ENCODE data around the gene CEP128. TPM values are rescaled to one million over a fixed set of nuclear protein-coding genes. Genes with fewer than 3 reads are reported as not detected.

The CEP128 gene
- total RNA-seq, 1 donor from 2014 or later, result 9.7 TPM

DNA sequence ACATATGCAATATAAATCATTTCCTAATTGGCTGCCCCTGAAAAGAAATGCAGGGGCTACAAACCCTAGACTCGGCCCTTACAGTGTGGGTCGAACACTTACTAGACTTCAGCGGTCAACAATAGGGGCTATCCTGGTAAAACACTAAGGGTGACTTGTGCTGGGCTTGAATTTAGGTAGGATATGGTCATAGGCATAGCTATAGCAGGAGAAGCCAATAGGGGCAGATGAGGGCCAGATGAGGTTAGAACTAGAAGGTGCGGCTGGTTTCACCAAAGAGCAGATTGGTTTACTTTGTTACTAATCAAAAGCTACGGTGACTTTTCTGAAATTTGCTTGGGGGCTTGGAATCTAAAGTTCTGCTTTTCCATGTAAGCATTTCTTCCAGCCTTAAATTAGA lies 447.9 kb downstream of the CEP128 start:
- no peaks in the 10 kb centered on the region for H3K27me3 Mint-ChIP-seq (ENCODE audit: unreplicated experiment)

GRCh38 chr14:80491650-80492049 lies 449.9 kb downstream of the CEP128 start:
- H3K36me3 Mint-ChIP-seq (ENCODE audit: unreplicated experiment), result no peaks in the 10 kb centered on the region
- peak overlapping the region; percentile 39 for H3K4me3 Mint-ChIP-seq (ENCODE audit: unreplicated experiment)
- DNase-seq (ENCODE audit: extremely low spot score, unreplicated experiment), result no peak
- H3K27ac Mint-ChIP-seq (ENCODE audit: unreplicated experiment), result peak overlapping the region; percentile 94
- peaks cover 18% of the 10 kb centered on the region for H3K9me3 Mint-ChIP-seq (ENCODE audit: unreplicated experiment)
- no peaks in the 10 kb centered on the region for H3K27me3 Mint-ChIP-seq (ENCODE audit: unreplicated experiment)
- H3K4me1 Mint-ChIP-seq (ENCODE audit: unreplicated experiment), result peaks cover 38% of the 10 kb centered on the region
- TF ChIP-seq, protein P1, sequence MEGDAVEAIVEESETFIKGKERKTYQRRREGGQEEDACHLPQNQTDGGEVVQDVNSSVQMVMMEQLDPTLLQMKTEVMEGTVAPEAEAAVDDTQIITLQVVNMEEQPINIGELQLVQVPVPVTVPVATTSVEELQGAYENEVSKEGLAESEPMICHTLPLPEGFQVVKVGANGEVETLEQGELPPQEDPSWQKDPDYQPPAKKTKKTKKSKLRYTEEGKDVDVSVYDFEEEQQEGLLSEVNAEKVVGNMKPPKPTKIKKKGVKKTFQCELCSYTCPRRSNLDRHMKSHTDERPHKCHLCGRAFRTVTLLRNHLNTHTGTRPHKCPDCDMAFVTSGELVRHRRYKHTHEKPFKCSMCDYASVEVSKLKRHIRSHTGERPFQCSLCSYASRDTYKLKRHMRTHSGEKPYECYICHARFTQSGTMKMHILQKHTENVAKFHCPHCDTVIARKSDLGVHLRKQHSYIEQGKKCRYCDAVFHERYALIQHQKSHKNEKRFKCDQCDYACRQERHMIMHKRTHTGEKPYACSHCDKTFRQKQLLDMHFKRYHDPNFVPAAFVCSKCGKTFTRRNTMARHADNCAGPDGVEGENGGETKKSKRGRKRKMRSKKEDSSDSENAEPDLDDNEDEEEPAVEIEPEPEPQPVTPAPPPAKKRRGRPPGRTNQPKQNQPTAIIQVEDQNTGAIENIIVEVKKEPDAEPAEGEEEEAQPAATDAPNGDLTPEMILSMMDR (IDR thresholded peaks at IDR 0.05), result no peak

More for the DNA sequence above, 447.9 kb downstream of the CEP128 start:
- TF ChIP-seq, protein P1 (IDR thresholded peaks at IDR 0.05), result no peak
- no peak for DNase-seq (ENCODE audit: extremely low spot score, unreplicated experiment)
- Mint-ChIP-seq H3K27ac (ENCODE audit: unreplicated experiment) (peak overlapping the region; percentile 52), H3K9me3 (ENCODE audit: unreplicated experiment) (peaks cover 15% of the 10 kb centered on the region), H3K36me3 (ENCODE audit: unreplicated experiment) (no peaks in the 10 kb centered on the region), H3K4me1 (ENCODE audit: unreplicated experiment) (peaks cover 38% of the 10 kb centered on the region), H3K4me3 (ENCODE audit: unreplicated experiment) (no peak overlapping the region)

DNA sequence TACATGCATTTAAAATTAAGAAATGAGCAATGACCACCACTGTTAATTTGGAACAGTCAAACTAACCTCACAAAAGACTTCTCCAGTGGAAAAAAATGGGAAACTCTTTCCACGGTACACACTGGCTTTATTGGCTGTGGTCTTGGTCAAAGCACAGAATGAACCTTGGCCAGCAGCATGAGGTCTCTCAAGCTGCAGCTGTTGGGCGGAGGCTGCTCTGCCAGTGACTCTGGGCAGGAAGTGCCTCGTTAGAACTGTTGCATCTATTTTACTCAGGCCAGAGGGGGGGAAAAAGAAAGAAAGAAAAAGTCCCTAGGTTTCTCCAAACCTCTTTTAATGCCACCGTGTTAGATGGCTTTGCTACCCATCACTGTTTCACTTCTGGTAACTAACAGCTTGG lies 450.4 kb downstream of the CEP128 start:
- H3K4me3 Mint-ChIP-seq (ENCODE audit: unreplicated experiment), result peak overlapping the region; percentile 39
- peaks cover 18% of the 10 kb centered on the region for H3K9me3 Mint-ChIP-seq (ENCODE audit: unreplicated experiment)
- H3K27ac Mint-ChIP-seq (ENCODE audit: unreplicated experiment), result peak overlapping the region; percentile 94
- no peak for DNase-seq (ENCODE audit: extremely low spot score, unreplicated experiment)
- H3K27me3 Mint-ChIP-seq (ENCODE audit: unreplicated experiment), result no peaks in the 10 kb centered on the region
- no peaks in the 10 kb centered on the region for H3K36me3 Mint-ChIP-seq (ENCODE audit: unreplicated experiment)
- H3K4me1 Mint-ChIP-seq (ENCODE audit: unreplicated experiment), result peaks cover 38% of the 10 kb centered on the region
- TF ChIP-seq, protein P1 (IDR thresholded peaks at IDR 0.05), result no peak

GRCh38 chr14:80489513-80489912 lies 452.0 kb downstream of the CEP128 start:
- Mint-ChIP-seq H3K4me1 (ENCODE audit: unreplicated experiment) (peaks cover 38% of the 10 kb centered on the region), H3K4me3 (ENCODE audit: unreplicated experiment) (no peak overlapping the region), H3K27me3 (ENCODE audit: unreplicated experiment) (no peaks in the 10 kb centered on the region), H3K9me3 (ENCODE audit: unreplicated experiment) (peaks cover 22% of the 10 kb centered on the region), H3K27ac (ENCODE audit: unreplicated experiment) (peak overlapping the region; percentile 94), H3K36me3 (ENCODE audit: unreplicated experiment) (no peaks in the 10 kb centered on the region)
- DNase-seq (ENCODE audit: extremely low spot score, unreplicated experiment), result no peak
- TF ChIP-seq, protein P1 (IDR thresholded peaks at IDR 0.05), result no peak

GRCh38 chr14:80485764-80486163 lies 455.8 kb downstream of the CEP128 start:
- peaks cover 3% of the 10 kb centered on the region for H3K36me3 Mint-ChIP-seq (ENCODE audit: unreplicated experiment)
- H3K27me3 Mint-ChIP-seq (ENCODE audit: unreplicated experiment), result no peaks in the 10 kb centered on the region
- peaks cover 7% of the 10 kb centered on the region for H3K4me1 Mint-ChIP-seq (ENCODE audit: unreplicated experiment)
- no peak for DNase-seq (ENCODE audit: extremely low spot score, unreplicated experiment)
- H3K27ac Mint-ChIP-seq (ENCODE audit: unreplicated experiment), result no peak overlapping the region
- H3K9me3 Mint-ChIP-seq (ENCODE audit: unreplicated experiment), result peaks cover 18% of the 10 kb centered on the region
- TF ChIP-seq, protein P1 (IDR thresholded peaks at IDR 0.05), result no peak
- H3K4me3 Mint-ChIP-seq (ENCODE audit: unreplicated experiment), result no peak overlapping the region
